ENCODE results near the gene AQP2.

DNA sequence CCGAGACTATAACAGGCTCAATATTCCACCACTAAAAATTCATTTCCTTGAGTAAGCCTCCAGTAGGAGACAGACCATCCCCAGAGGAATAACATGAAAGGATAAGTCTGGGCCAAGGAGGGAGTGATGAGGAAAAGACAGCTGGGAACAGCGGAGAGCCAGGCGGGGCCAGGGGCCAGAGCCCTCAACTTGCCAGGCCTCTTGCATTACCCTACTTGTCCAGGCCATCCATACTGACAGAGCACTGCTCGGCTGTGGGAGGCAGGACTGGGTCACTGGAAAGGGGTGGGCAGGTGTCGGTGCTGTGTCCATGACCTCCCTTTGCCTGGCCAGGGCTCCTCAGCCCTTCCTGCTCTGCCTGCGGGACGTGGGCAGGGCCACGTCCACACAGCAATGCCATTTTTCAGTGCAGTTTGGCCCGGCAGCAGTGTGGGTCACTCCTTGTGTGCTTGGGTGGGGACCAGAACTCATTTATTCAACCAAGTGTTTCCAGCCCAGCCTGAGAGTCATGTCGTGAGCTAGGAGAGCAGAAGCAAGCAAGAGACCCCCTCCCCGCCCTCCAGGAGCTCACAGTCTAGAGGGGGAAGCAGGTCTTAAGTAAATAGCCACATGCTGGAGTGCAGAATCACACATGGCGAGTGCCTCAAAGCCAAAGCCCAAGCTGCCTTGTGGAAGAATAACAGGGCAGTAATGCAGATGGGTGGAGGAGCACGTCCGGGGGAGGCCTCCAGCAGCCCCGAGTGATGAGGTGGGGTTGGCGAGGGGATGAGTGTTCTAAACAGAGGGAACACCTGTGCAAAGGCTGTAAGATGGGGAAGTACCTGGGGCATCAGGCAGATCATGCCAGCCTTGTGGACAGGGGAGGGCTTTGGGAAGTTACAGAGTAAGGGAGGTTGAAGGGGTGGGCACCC, 37.9 kb upstream of the AQP2 start:
- TF ChIP-seq, protein P1, sequence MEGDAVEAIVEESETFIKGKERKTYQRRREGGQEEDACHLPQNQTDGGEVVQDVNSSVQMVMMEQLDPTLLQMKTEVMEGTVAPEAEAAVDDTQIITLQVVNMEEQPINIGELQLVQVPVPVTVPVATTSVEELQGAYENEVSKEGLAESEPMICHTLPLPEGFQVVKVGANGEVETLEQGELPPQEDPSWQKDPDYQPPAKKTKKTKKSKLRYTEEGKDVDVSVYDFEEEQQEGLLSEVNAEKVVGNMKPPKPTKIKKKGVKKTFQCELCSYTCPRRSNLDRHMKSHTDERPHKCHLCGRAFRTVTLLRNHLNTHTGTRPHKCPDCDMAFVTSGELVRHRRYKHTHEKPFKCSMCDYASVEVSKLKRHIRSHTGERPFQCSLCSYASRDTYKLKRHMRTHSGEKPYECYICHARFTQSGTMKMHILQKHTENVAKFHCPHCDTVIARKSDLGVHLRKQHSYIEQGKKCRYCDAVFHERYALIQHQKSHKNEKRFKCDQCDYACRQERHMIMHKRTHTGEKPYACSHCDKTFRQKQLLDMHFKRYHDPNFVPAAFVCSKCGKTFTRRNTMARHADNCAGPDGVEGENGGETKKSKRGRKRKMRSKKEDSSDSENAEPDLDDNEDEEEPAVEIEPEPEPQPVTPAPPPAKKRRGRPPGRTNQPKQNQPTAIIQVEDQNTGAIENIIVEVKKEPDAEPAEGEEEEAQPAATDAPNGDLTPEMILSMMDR (IDR thresholded peaks at IDR 0.05 in 4 of 5, conservative IDR thresholded peaks at IDR 0.05 in 1 of 5) = no peak
- no peak for TF ChIP-seq POLR2A (IDR thresholded peaks at IDR 0.05)
